Activated T-cell treated with anti-CD3 and anti-CD28 coated beads for 4 hours (primary cell): ENCODE measurements around the gene RNF41.
"Not testable (repeated sequence)": the region's sequence is repeated elsewhere in the genome, so short reads cannot be mapped to it uniquely, and the experiment has no call there.

ENCODE experiments used
- DNase-seq: peaks from one replicate; pipeline ENCODE4 v3.0.0-alpha.2; 2020

Gene RNF41

GRCh38 chr12:56163533-56164344 lies 58.0 kb downstream of the RNF41 start:
- DNase-seq, result no peak

- no peak for DNase-seq
Measured at GRCh38 chr12:56162468-56163290, 59.0 kb downstream of the RNF41 start.

- no peak for DNase-seq
Measured at GRCh38 chr12:56161690-56162351, 59.9 kb downstream of the RNF41 start.

- DNase-seq, result no peak
Measured at GRCh38 chr12:56160894-56161689, 60.6 kb downstream of the RNF41 start.

- peak; percentile 47 for DNase-seq
Measured at GRCh38 chr12:56160193-56160763, 61.4 kb downstream of the RNF41 start.

GRCh38 chr12:56159482-56160192 lies 62.1 kb downstream of the RNF41 start:
- no peak for DNase-seq

GRCh38 chr12:56158926-56159461 lies 62.7 kb downstream of the RNF41 start:
- no peak for DNase-seq

- peak; percentile 87 for DNase-seq
Measured at GRCh38 chr12:56158029-56158925, 63.4 kb downstream of the RNF41 start, which contains the start of gene MYL6. Gene MYL6, plus strand, starts transcription at chr12:56158359. Its CDS starts 43 bp downstream, at chr12:56158402.

GRCh38 chr12:56157201-56158028 lies 64.3 kb downstream of the RNF41 start:
- peak; percentile 38 for DNase-seq

GRCh38 chr12:56156464-56157200 lies 65.1 kb downstream of the RNF41 start:
- DNase-seq, result not testable (repeated sequence)

GRCh38 chr12:56155256-56155845 lies 66.4 kb downstream of the RNF41 start:
- no peak for DNase-seq

GRCh38 chr12:56154818-56155217 lies 66.9 kb downstream of the RNF41 start:
- DNase-seq, result no peak

GRCh38 chr12:56154246-56154771 lies 67.4 kb downstream of the RNF41 start:
- no peak for DNase-seq

- DNase-seq, result no peak
Measured at GRCh38 chr12:56153678-56154065, 68.0 kb downstream of the RNF41 start.

GRCh38 chr12:56152756-56153677 lies 68.7 kb downstream of the RNF41 start:
- no peak for DNase-seq
